HUES48 (cell line): ENCODE measurements around the gene RAD9B.
"Not testable (repeated sequence)": the region's sequence is repeated elsewhere in the genome, so short reads cannot be mapped to it uniquely, and the experiment has no call there.

Experiments used
- H3K27ac ChIP-seq: one replicate; pipeline ENCODE4 v1.7.0; 2013; ENCODE audit warnings: low read depth, low read length, inconsistent platforms
- H3K27me3 ChIP-seq: 2 replicates; pipeline ENCODE4 v1.6.1; 2013; ENCODE audit warnings: mild to moderate bottlenecking, low read length; ENCODE audit not compliant: control insufficient read depth, insufficient read depth
- H3K36me3 ChIP-seq: 2 replicates; pipeline ENCODE4 v1.6.1; 2013; ENCODE audit warnings: low read length; ENCODE audit not compliant: control insufficient read depth, insufficient read depth
- H3K4me1 ChIP-seq: 2 replicates; pipeline ENCODE4 v1.6.1; 2013; ENCODE audit warnings: mild to moderate bottlenecking, low read length; ENCODE audit not compliant: control insufficient read depth, insufficient read depth
- H3K4me3 ChIP-seq: 2 replicates; pipeline ENCODE4 v1.5.1; 2013; ENCODE audit warnings: mild to moderate bottlenecking, low read depth, low read length
- H3K9ac ChIP-seq: 2 replicates; pipeline ENCODE4 v1.6.1; 2013; ENCODE audit warnings: mild to moderate bottlenecking, low read depth, low read length, moderate library complexity
- H3K9me3 ChIP-seq: 2 replicates; pipeline ENCODE4 v1.6.1; 2013; ENCODE audit warnings: low read length; ENCODE audit not compliant: control insufficient read depth, insufficient read depth

RAD9B gene

GRCh38 chr12:110501752-110502738 lies at the start of gene RAD9B, which contains the start of gene VPS29:
Gene RAD9B (plus strand): TSS chr12:110502331. CDS start chr12:110502338, 7 bp downstream.
Gene VPS29 (minus strand): TSS chr12:110502111. CDS start chr12:110502051, 60 bp downstream.
- H3K4me3 ChIP-seq, result peak within 1 kb of the TSS; percentile 84
- H3K27me3 ChIP-seq, result peaks cover 16% of the 10 kb centered on the region

GRCh38 chr12:110453569-110454296 lies 48.4 kb upstream of the RAD9B start:
- H3K9ac ChIP-seq, result no peak overlapping the region
- no peak overlapping the region for H3K4me3 ChIP-seq
- H3K4me1 ChIP-seq, result no peaks in the 10 kb centered on the region
- peaks cover 70% of the 10 kb centered on the region for H3K36me3 ChIP-seq
- H3K27me3 ChIP-seq, result no peaks in the 10 kb centered on the region
- no peak overlapping the region for H3K27ac ChIP-seq
- H3K9me3 ChIP-seq, result no peaks in the 10 kb centered on the region

More at GRCh38 chr12:110501752-110502738, at the start of gene RAD9B, which contains the start of gene VPS29:
- Histone ChIP-seq H3K9me3 (peaks cover 6% of the 10 kb centered on the region), H3K27ac (peak within 1 kb of the TSS; percentile 59), H3K9ac (peak within 1 kb of the TSS; percentile 21), H3K4me1 (no peaks in the 10 kb centered on the region), H3K36me3 (0 out of 2 replicates have a peak, but pooled peaks cover 2% of the 10 kb centered on the region)

GRCh38 chr12:110458756-110459155 lies 43.4 kb upstream of the RAD9B start:
- Histone ChIP-seq H3K4me1 (no peaks in the 10 kb centered on the region), H3K9me3 (no peaks in the 10 kb centered on the region), H3K27ac (no peak overlapping the region), H3K36me3 (peaks cover 87% of the 10 kb centered on the region), H3K4me3 (no peak overlapping the region), H3K27me3 (no peaks in the 10 kb centered on the region), H3K9ac (no peak overlapping the region)

- not testable (repeated sequence) for H3K27me3 ChIP-seq, H3K27ac ChIP-seq, H3K4me3 ChIP-seq, H3K9me3 ChIP-seq, H3K4me1 ChIP-seq, H3K9ac ChIP-seq
- peaks cover 80% of the 10 kb centered on the region for H3K36me3 ChIP-seq
These were observed 40.9 kb upstream of the RAD9B start for GRCh38 chr12:110461189-110461588.

GRCh38 chr12:110465024-110465423 lies 37.1 kb upstream of the RAD9B start:
- Histone ChIP-seq H3K4me1 (0 out of 2 replicates have a peak, but pooled peaks cover 5% of the 10 kb centered on the region), H3K9ac (no peak overlapping the region), H3K9me3 (no peaks in the 10 kb centered on the region), H3K27ac (no peak overlapping the region), H3K4me3 (no peak overlapping the region), H3K36me3 (peaks cover 46% of the 10 kb centered on the region), H3K27me3 (no peaks in the 10 kb centered on the region)

GRCh38 chr12:110465765-110466164 lies 36.4 kb upstream of the RAD9B start:
- H3K4me1 ChIP-seq, H3K9ac ChIP-seq: not testable (repeated sequence)

GRCh38 chr12:110466791-110467190 lies 35.3 kb upstream of the RAD9B start:
- Histone ChIP-seq H3K9ac (no peak overlapping the region; the same call in 1 of the 2 replicates), H3K4me1 (0 out of 2 replicates have a peak, but pooled peaks cover 5% of the 10 kb centered on the region), H3K36me3 (peaks cover 29% of the 10 kb centered on the region), H3K9me3 (no peaks in the 10 kb centered on the region), H3K27me3 (no peaks in the 10 kb centered on the region), H3K4me3 (peak overlapping the region; percentile 90), H3K27ac (no peak overlapping the region)

More at GRCh38 chr12:110465765-110466164, 36.4 kb upstream of the RAD9B start:
- peaks cover 40% of the 10 kb centered on the region for H3K36me3 ChIP-seq
- H3K4me3 ChIP-seq, H3K27ac ChIP-seq, H3K9me3 ChIP-seq, H3K27me3 ChIP-seq: not testable (repeated sequence)

- H3K27me3 ChIP-seq, result no peaks in the 10 kb centered on the region
- H3K9ac ChIP-seq, result peak overlapping the region; percentile 91
- peak overlapping the region; percentile 97 for H3K27ac ChIP-seq
- peaks cover 22% of the 10 kb centered on the region for H3K36me3 ChIP-seq
- 0 out of 2 replicates have a peak, but pooled peaks cover 5% of the 10 kb centered on the region for H3K4me1 ChIP-seq
- peak overlapping the region; percentile 90 for H3K4me3 ChIP-seq
- H3K9me3 ChIP-seq, result no peaks in the 10 kb centered on the region
These were observed 34.3 kb upstream of the RAD9B start for GRCh38 chr12:110467847-110468213.

- Histone ChIP-seq H3K4me1 (0 out of 2 replicates have a peak, but pooled peaks cover 5% of the 10 kb centered on the region), H3K27me3 (no peaks in the 10 kb centered on the region), H3K4me3 (peak within 1 kb of the TSS; percentile 90), H3K36me3 (peaks cover 18% of the 10 kb centered on the region), H3K27ac (peak within 1 kb of the TSS; percentile 97), H3K9me3 (no peaks in the 10 kb centered on the region), H3K9ac (peak within 1 kb of the TSS; percentile 91)
These were observed 33.7 kb upstream of the RAD9B start, which contains the start of the genes FAM216A and GPN3 for GRCh38 chr12:110468214-110469048. Gene FAM216A (plus strand): TSS chr12:110468845. CDS start chr12:110468876, 31 bp downstream. Gene GPN3 (minus strand): TSS chr12:110468257. CDS start chr12:110468203, 54 bp downstream.

GRCh38 chr12:110475426-110475825 lies 26.7 kb upstream of the RAD9B start:
- H3K27me3 ChIP-seq, result no peaks in the 10 kb centered on the region
- H3K27ac ChIP-seq, result no peak overlapping the region
- no peak overlapping the region for H3K4me3 ChIP-seq
- H3K36me3 ChIP-seq, result peaks cover 11% of the 10 kb centered on the region
- no peaks in the 10 kb centered on the region for H3K9me3 ChIP-seq
- H3K4me1 ChIP-seq, result no peaks in the 10 kb centered on the region
- no peak overlapping the region for H3K9ac ChIP-seq
